GM19099 (cell line): ENCODE data around the gene PRSS36.

ENCODE experiments used
- POLR2A ChIP-seq: IDR thresholded peaks from 3 replicates; pipeline ENCODE4 v1.6.1; 2011; ENCODE audit warnings: low read depth; ENCODE audit not compliant: insufficient read length; ENCODE audit errors: extremely low read depth

Gene PRSS36

DNA sequence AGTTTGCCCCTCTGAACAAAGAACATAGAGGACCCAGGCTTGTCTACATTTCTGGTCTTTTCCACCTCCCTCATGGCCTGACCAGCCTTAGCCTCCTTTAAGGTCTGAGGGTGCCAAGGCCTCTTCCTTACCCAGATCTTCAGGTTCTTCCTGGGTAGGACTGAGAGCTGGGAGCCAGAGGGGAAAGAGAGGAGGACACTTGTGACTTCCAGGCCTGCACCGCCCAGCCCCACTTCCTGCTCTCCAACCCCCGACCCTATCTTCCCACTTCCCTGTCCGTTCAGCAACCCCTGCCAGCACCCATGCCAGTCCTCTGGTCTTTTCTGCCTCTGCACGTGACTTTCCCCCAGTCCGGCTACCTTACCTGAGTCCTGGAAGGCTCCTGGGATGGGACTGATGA lies 534 bp downstream of the PRSS36 start:
- TF ChIP-seq POLR2A = no peak

DNA sequence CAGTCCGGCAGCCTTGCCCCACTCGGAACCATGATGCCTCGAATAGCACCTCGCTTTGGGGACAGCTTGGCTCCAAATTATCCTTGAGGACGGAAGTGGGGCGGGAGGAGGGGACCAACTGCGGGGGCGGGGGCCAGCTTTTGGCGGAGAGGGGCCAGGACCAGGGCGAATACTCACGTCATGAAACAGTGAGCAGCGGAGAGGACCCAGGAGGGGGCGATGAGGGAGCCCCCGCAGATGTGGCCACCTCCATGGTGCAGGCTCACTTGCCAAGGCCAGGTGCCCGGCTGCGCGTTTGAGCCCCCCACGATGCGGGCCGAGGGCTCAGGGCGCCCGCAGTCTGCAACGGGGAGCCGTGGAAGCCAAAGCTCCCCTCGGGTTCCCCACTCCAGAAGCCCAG lies 970 bp downstream of the PRSS36 start:
- no peak for TF ChIP-seq POLR2A

DNA sequence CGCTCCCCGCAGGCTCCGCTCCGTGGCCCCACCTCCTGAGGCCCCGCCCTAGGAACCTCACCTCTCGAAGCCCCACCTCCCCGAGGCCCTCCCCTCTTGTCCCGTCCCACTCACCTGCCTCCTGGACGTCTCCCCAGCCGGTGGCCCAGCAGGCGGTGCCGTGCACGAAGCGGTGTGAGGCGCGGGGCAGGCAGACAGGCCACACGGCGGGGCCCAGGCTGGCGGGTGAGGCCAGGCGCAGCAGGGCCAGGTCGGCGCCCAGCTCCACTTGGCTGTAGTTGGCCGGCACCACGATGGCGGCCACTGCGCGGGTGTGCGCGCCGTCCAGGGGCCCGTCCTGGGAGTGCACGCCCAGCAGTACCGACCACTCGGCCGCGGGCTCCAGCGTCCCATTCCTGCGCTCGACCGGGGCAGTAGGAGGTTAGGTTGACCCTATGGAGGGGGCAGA lies 1.6 kb downstream of the PRSS36 start:
- TF ChIP-seq POLR2A = no peak

GRCh38 chr16:31147574-31147973 lies 2.3 kb downstream of the PRSS36 start:
- TF ChIP-seq POLR2A = no peak

- TF ChIP-seq POLR2A = no peak
Observed at GRCh38 chr16:31145398-31145990, 4.4 kb downstream of the PRSS36 start.

DNA sequence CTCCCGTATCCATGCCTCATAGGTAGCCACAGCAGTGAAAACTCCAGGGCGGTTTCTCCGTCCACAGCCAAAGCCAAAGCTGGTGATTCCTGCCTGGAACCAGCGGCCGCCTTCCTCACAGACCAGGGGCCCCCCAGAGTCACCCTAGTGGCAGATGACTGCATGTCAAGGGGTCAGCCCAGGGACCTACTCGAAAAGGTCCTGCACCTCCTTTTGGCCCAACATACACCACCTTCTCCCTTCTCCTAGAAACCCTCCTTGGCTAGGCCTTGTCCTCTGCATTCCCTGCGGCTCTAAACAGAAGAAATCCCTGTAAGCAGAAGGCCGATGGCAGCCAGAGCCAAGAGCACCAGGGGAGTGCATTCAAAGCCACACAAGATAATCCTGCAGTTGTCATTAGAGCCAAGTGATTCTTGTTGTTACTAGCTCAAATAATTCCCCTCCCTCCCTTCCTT lies 6.1 kb downstream of the PRSS36 start:
- TF ChIP-seq POLR2A = no peak

DNA sequence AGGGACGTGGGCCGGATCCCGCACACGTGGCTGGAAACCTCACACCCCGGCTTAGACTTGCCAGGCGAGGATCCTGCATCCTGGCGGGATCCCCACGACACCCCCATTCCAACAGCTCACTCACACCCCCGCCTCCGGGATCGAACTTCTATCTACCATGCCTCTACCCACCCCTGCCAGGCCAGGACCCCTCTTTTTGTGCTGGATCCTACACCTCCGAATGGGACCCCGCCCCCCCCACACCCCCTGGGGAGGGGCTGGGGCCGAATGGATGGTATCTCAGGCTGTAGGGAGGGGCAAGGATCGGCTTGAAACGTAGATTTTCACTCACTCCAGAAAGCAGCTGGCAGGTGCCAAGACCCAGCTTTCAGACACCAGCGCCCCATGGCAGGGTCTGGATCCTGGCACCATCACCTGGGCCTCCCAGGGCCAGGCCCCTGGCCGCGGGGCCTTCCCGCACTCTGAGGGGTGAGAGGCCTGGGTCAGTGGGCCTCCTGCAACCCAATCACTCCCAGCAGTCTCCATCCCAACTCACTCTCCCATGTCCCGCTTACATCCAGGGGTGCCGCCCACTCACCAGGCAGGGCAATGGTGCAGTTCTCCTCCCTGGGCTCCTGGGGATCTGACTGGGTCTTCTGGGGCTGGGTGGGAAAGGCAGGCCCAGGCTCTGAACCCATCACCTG lies 6.7 kb downstream of the PRSS36 start:
- TF ChIP-seq POLR2A = no peak

GRCh38 chr16:31142109-31143010 lies 7.5 kb downstream of the PRSS36 start:
- peak; percentile 43 for TF ChIP-seq POLR2A

- TF ChIP-seq POLR2A = no peak
Observed at GRCh38 chr16:31141489-31142108, 8.3 kb downstream of the PRSS36 start.

DNA sequence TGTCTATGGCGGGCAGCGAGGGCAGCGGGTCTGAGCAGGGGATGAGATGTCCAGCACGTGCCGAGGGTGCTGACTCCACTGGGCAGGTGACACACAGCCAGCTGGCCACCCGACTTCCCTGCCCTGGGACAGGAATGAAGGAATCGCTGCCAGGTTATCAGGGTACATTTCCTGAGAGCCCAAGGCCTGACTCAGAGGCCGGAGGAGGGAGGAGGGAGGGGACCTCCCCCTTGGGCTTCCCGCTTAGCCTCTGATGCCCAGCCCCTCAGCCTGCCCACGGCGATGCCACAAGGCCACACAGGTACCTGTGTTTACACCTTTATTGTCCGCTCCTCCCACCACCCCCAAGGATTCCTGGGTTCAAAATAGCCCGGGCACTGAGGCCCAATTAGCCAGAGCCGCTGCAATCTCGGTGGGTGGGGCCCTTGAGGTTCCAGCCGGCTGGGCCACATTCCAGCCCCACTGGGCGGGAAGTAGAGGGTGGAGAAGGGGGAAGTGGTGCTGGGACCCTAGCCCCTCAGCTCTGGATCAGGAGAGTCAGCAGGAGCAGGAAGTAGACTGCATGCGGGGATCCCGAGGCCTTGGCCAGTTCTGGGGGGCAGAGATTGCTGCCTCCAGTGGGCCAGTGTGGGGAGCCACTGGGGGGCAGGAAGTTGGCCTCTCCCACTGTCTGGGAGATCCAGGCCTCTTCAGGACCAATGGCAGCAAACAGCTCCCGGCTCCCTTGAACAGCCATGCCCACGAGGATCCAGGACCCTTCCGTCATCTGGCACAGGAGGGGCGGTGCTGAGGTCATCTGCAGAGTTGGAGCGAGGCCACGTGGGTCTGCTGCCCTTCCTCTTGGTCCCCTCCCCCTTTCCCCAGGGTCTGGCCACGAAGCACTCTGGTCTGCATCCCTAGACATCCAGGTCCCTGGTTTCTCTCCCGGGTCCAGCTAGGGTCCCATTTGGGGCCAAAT lies 11.0 kb downstream of the PRSS36 start:
- no peak for TF ChIP-seq POLR2A

GRCh38 chr16:31136287-31136662 lies 13.6 kb downstream of the PRSS36 start:
- TF ChIP-seq POLR2A = no peak

DNA sequence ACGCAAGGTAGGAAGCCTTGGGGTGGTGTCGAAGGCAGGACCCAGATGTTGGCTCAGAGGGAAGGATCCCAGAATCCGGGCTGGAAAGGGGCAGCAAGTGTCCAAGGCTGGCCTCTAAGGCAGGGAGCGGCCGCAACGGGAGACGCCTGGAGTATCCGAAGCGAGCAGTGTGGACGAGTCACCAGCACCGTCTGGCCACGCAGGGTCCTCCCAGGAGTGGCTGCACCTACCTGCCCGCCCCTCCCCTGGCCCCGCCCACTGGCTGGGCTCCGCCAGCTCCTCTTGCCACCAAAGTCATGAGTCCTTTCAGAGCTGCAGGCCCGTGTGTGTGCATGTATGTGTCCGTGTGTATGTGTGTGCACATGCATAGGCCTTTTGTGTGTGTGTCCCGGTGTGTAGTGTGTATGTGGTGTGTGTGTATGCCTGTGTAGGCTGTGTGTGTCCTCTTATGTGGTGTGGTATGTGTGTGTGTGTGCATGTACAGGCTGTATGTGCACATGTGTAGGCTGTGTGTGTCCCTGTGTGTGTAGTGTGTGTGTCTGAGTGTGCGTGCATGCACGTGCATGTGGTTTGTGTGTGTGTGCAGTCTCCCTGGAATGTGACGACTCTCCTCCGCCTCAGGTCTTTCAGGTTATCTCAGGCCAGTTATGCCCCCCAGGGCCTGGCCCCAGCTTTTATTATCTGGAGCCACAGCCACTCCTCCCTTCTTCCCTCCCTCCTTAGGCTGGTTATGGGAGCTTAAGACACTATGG lies 14.2 kb downstream of the PRSS36 start, which contains the start of gene PRSS8:
Gene PRSS8, minus strand, starts transcription at position 193 of the 752 bp plus-strand sequence. CDS start 229 bp downstream, outside the sequence.
- no peak for TF ChIP-seq POLR2A
